ENCODE results near the gene CNIH2. TPM values are rescaled to one million over a fixed set of nuclear protein-coding genes. Genes with fewer than 3 reads are reported as not detected.
"Not testable (repeated sequence)": the region's sequence is repeated elsewhere in the genome, so short reads cannot be mapped to it uniquely, and the experiment has no call there.

CNIH2 gene
- total RNA-seq, 2 donors from 2014 or later: 3.6 TPM; not detected in 1

GRCh38 chr11:66315921-66316811 lies 38.2 kb downstream of the CNIH2 start:
- peak overlapping the region; percentile 32 to 33 for H3K4me3 ChIP-seq
- H3K27ac ChIP-seq: peak overlapping the region; percentile 77 to 78
- no peaks in the 10 kb centered on the region for H3K9me3 ChIP-seq
- no peaks in the 10 kb centered on the region for H3K4me1 ChIP-seq (replicated peaks)
- H3K27me3 ChIP-seq (replicated peaks; ENCODE audit: insufficient read depth): no peaks in the 10 kb centered on the region
- TF ChIP-seq POLR2AphosphoS5 (IDR thresholded peaks at IDR 0.05): no peak
- no peaks in the 10 kb centered on the region for H3K36me3 ChIP-seq
- no peak for DNase-seq (ENCODE audit: low spot score)
- intact Hi-C loops (cut with DNase I): no loop called here
- 51% methylated on average over 43 of the region's 52 CpGs for WGBS

GRCh38 chr11:66316849-66317251 lies 38.9 kb downstream of the CNIH2 start, which contains the start of gene CD248:
TSS of gene CD248 (minus strand) at chr11:66317044. CDS start at chr11:66317027, 17 bp downstream.
- DNase-seq (ENCODE audit: low spot score): no peak
- no peaks in the 10 kb centered on the region for H3K4me1 ChIP-seq (replicated peaks)
- H3K27me3 ChIP-seq (replicated peaks; ENCODE audit: insufficient read depth): no peaks in the 10 kb centered on the region
- H3K9me3 ChIP-seq: no peaks in the 10 kb centered on the region
- no peak for TF ChIP-seq CTCF (IDR thresholded peaks at IDR 0.05)
- no peak for TF ChIP-seq POLR2AphosphoS5 (IDR thresholded peaks at IDR 0.05)
- TF ChIP-seq POLR2A (IDR thresholded peaks at IDR 0.05): no peak
- intact Hi-C loops (cut with DNase I): no loop called here
- H3K4me3 ChIP-seq: peak within 1 kb of the TSS; percentile 32 to 33
- peak within 1 kb of the TSS; percentile 77 to 78 for H3K27ac ChIP-seq
- H3K36me3 ChIP-seq: no peaks in the 10 kb centered on the region
- 6% methylated on average over 3 of the region's 29 CpGs for WGBS

- no peak for DNase-seq (ENCODE audit: low spot score)
- Histone ChIP-seq H3K27ac (peak overlapping the region; percentile 77 to 78), H3K4me1 (replicated peaks) (no peaks in the 10 kb centered on the region), H3K4me3 (peak overlapping the region; percentile 32 to 33), H3K36me3 (no peaks in the 10 kb centered on the region), H3K27me3 (replicated peaks; ENCODE audit: insufficient read depth) (no peaks in the 10 kb centered on the region), H3K9me3 (no peaks in the 10 kb centered on the region)
- 20% methylated on average over 14 of the region's 14 CpGs for WGBS
- intact Hi-C loops (cut with DNase I): no loop called here
- TF ChIP-seq POLR2AphosphoS5 (IDR thresholded peaks at IDR 0.05): no peak
- TF ChIP-seq CTCF (IDR thresholded peaks at IDR 0.05): no peak
- TF ChIP-seq POLR2A (IDR thresholded peaks at IDR 0.05): no peak
These were observed 39.3 kb downstream of the CNIH2 start for GRCh38 chr11:66317322-66317722.

- 46% methylated on average over 16 of the region's 16 CpGs for WGBS
- no peak for TF ChIP-seq POLR2A (IDR thresholded peaks at IDR 0.05)
- TF ChIP-seq POLR2AphosphoS5 (IDR thresholded peaks at IDR 0.05): no peak
- no peak for TF ChIP-seq CTCF (IDR thresholded peaks at IDR 0.05)
- intact Hi-C loops (cut with DNase I): no loop called here
These were observed 40.0 kb downstream of the CNIH2 start for GRCh38 chr11:66317723-66318599.

GRCh38 chr11:66318600-66318970 lies 40.6 kb downstream of the CNIH2 start:
- Histone ChIP-seq H3K27ac (no peak overlapping the region), H3K4me3 (no peak overlapping the region), H3K4me1 (replicated peaks) (no peaks in the 10 kb centered on the region), H3K27me3 (replicated peaks; ENCODE audit: insufficient read depth) (no peaks in the 10 kb centered on the region), H3K9me3 (no peaks in the 10 kb centered on the region), H3K36me3 (no peaks in the 10 kb centered on the region)
- DNase-seq (ENCODE audit: low spot score): no peak
- intact Hi-C loops (cut with DNase I): no loop called here
- WGBS: 77% methylated on average over 3 of the region's 3 CpGs
- TF ChIP-seq CTCF (IDR thresholded peaks at IDR 0.05) (no peak), POLR2A (IDR thresholded peaks at IDR 0.05) (no peak), POLR2AphosphoS5 (IDR thresholded peaks at IDR 0.05) (no peak)

More at GRCh38 chr11:66317723-66318599, 40.0 kb downstream of the CNIH2 start:
- Histone ChIP-seq H3K36me3 (no peaks in the 10 kb centered on the region), H3K4me1 (replicated peaks) (no peaks in the 10 kb centered on the region), H3K27me3 (replicated peaks; ENCODE audit: insufficient read depth) (no peaks in the 10 kb centered on the region), H3K9me3 (no peaks in the 10 kb centered on the region), H3K4me3 (no peak overlapping the region), H3K27ac (peak overlapping the region; percentile 77 to 78)
- no peak for DNase-seq (ENCODE audit: low spot score)

- H3K9me3 ChIP-seq; intact Hi-C loops (cut with DNase I); H3K4me3 ChIP-seq; H3K27ac ChIP-seq; H3K27me3 ChIP-seq (replicated peaks; ENCODE audit: insufficient read depth); H3K36me3 ChIP-seq; H3K4me1 ChIP-seq (replicated peaks); DNase-seq (ENCODE audit: low spot score): not testable (repeated sequence)
- 82% methylated on average over 2 of the region's 2 CpGs for WGBS
These were observed 42.3 kb downstream of the CNIH2 start for GRCh38 chr11:66320289-66320688.

GRCh38 chr11:66320748-66321147 lies 42.8 kb downstream of the CNIH2 start:
- H3K9me3 ChIP-seq; intact Hi-C loops (cut with DNase I); H3K4me1 ChIP-seq (replicated peaks); H3K27ac ChIP-seq; H3K4me3 ChIP-seq; H3K27me3 ChIP-seq (replicated peaks; ENCODE audit: insufficient read depth); H3K36me3 ChIP-seq; DNase-seq (ENCODE audit: low spot score): not testable (repeated sequence)
- WGBS: 88% methylated on average over 6 of the region's 6 CpGs

All from prostate gland (tissue), 2 donors.